CD4-positive, CD25-positive, alpha-beta regulatory T cell (primary cell): Measurements from ENCODE around the gene PSAP. TPM values are rescaled to one million over a fixed set of nuclear protein-coding genes. Genes with fewer than 3 reads are reported as not detected.
A peak's percentile ranks its signal among the peaks of the same experiment; 100 is the strongest.
"Not testable (repeated sequence)": the region's sequence is repeated elsewhere in the genome, so short reads cannot be mapped to it uniquely, and the experiment has no call there.

Experiments
- ATAC-seq, 2 donors: fragments of 150-1000 bp; cut with Tn5 transposase; one replicate each; pipeline ENCODE4 v1.10.0; 2021; ENCODE audit warnings: low read depth in 2 of 2, moderate number of reproducible peaks in 2 of 2, moderate library complexity in 1 of 2
- DNase-seq, 3 donors: peaks; one replicate each; pipeline versions ENCODE4 v3.0.0 to v3.0.0-alpha.2; 2012 to 2022; ENCODE audit warnings: mixed read lengths in 1 of 3
- H3K27ac ChIP-seq: one replicate; pipeline ENCODE4 v1.7.0; 2013; ENCODE audit warnings: mild to moderate bottlenecking, low read length; ENCODE audit not compliant: insufficient read depth, poor library complexity, severe bottlenecking
- H3K27me3 ChIP-seq: one replicate; pipeline ENCODE4 v1.7.0; 2013; ENCODE audit warnings: low read length; ENCODE audit not compliant: control insufficient read depth, insufficient read depth
- H3K36me3 ChIP-seq: one replicate; pipeline ENCODE4 v1.7.0; 2013; ENCODE audit warnings: mild to moderate bottlenecking, low read length, moderate library complexity; ENCODE audit not compliant: control insufficient read depth, insufficient read depth
- H3K4me1 ChIP-seq: 2 replicates; pipeline ENCODE4 v1.7.0; 2013; ENCODE audit warnings: mild to moderate bottlenecking, low read length; ENCODE audit not compliant: insufficient read depth, control insufficient read depth, poor library complexity, severe bottlenecking
- H3K4me3 ChIP-seq: one replicate; pipeline ENCODE4 v1.7.0; 2013; ENCODE audit warnings: low read depth, mild to moderate bottlenecking, low read length, moderate library complexity
- H3K9me3 ChIP-seq, 2 experiments: 1 replicate in 1 of 2; 2 replicates in 1 of 2; pipeline ENCODE4 v1.7.0; 2013; ENCODE audit warnings: low read length in 2 of 2, mild to moderate bottlenecking in 1 of 2, moderate library complexity in 1 of 2; ENCODE audit not compliant: control insufficient read depth in 2 of 2
- H3K27ac Mint-ChIP-seq, 3 donors: one replicate each; pipeline ENCODE4 v1.8.0; 2020 to 2022; ENCODE audit warnings: mild to moderate bottlenecking in 3 of 3, mixed read lengths in 3 of 3, moderate library complexity in 2 of 3
- H3K27me3 Mint-ChIP-seq: one replicate; pipeline ENCODE4 v1.8.0; 2022; ENCODE audit warnings: mild to moderate bottlenecking, mixed read lengths
- H3K36me3 Mint-ChIP-seq: one replicate; pipeline ENCODE4 v1.8.0; 2020; ENCODE audit warnings: mixed read lengths
- H3K4me1 Mint-ChIP-seq, 4 donors: one replicate each; pipeline ENCODE4 v1.8.0; 2020 to 2022; ENCODE audit warnings: mixed read lengths in 4 of 4, mild to moderate bottlenecking in 1 of 4
- H3K4me3 Mint-ChIP-seq, 4 donors: one replicate each; pipeline ENCODE4 v1.8.0; 2020 to 2022; ENCODE audit warnings: mild to moderate bottlenecking in 4 of 4, mixed read lengths in 4 of 4, moderate library complexity in 3 of 4
- H3K9me3 Mint-ChIP-seq, 7 donors: one replicate each; pipeline ENCODE4 v1.8.0; 2020 to 2022; ENCODE audit warnings: mixed read lengths in 7 of 7, mild to moderate bottlenecking in 3 of 7, moderate library complexity in 2 of 7
- polyA plus RNA-seq, 4 donors: library from polyadenylated mRNA; unstranded; fragments of 300-500 nt; fragmentation: Illumina TruSeq; gene quantifications; one replicate each; pipeline ENCODE4 v1.2.3, GENCODE V29; 2021
- total RNA-seq: library from RNA; stranded (reverse); gene quantifications from one replicate; pipeline ENCODE4 v1.2.3, GENCODE V29; 2022

PSAP gene
- total and polyA plus RNA-seq, 5 donors from 2014 or later = 186 to 560 (median 530) TPM

DNA sequence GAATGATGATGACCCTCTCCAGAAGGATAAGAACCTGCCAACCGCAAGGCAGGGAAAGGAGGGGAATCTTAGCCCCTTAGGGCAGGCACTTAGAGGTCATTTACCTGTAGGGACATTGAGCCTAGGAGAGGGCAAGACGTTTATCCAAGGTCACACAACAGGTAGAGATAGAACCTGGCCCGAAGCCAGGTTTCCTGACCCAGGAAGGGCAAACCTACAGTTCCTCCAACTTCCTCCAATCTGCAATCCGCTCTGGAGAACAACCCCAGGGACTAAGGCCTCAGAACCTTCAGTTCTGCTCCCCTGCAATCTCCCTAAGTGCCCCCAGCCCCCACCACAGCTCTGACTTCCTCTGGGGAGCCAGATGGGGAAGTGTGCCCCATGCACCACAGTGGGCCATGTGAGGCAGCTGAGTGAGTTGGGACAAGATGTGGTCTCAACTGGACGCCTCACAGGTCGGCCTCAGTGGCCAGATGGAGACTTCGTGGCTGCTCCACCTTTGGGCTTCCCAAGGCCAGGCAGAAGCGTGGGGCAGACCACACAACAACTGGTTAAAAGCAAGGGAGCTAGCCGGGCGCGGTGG, 1.4 kb upstream of the PSAP start:
- H3K27ac Mint-ChIP-seq = no peak overlapping the region
- peaks cover 13 to 43% (median 33%) of the 10 kb centered on the region in 4 donors for H3K4me1 Mint-ChIP-seq
- peaks cover 38% of the 10 kb centered on the region for H3K4me1 ChIP-seq
- DNase-seq (no peak), ATAC-seq (no peak)
- H3K27me3 Mint-ChIP-seq = peaks cover 8% of the 10 kb centered on the region
- peaks cover 0 to 1% (median 0%) of the 10 kb centered on the region in 7 donors for H3K9me3 Mint-ChIP-seq
- no peaks in the 10 kb centered on the region for H3K36me3 ChIP-seq
- no peaks in the 10 kb centered on the region for H3K27me3 ChIP-seq
- no peak overlapping the region for H3K27ac ChIP-seq
- H3K9me3 ChIP-seq = no peaks in the 10 kb centered on the region
- no peak overlapping the region for H3K4me3 ChIP-seq
- peak overlapping the region in 3 of 4 donors; percentile 72 to 98 (median 98) for H3K4me3 Mint-ChIP-seq
- no peaks in the 10 kb centered on the region for H3K36me3 Mint-ChIP-seq

DNA sequence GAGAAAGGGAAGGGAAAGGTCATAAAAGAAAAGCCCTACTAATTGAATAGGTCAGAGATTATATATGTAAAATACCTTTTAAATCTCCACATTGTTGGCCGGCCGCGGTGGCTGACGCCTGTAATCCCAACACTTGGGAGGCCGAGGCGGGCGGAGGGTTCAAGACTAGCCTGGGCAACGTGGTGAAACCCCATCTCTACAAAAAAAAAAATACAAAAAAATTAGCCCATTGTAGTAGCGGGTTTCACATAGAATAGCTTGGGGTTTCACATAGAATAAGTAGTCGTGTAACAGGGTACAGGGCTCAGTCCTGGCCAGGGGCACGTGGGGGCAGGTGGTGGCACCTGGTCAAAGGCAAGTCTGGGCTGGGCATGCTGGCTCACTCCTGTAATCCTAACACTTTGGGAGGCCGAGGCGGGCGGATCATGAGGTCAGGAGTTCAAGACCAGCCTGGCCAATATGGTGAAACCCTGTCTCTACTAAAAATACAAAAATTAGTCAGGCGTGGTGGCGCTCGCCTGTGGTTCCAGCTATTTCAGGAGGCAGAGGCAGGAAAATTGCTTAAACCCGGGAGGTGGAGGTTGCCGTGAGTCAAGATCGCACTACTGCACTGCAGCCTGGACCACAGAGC, 529 bp upstream of the PSAP start:
- DNase-seq, H3K36me3 Mint-ChIP-seq, H3K9me3 ChIP-seq, H3K36me3 ChIP-seq, H3K27ac ChIP-seq, H3K9me3 Mint-ChIP-seq, ATAC-seq, H3K27me3 ChIP-seq, H3K27me3 Mint-ChIP-seq: not testable (repeated sequence)
- H3K27ac Mint-ChIP-seq = peak overlapping the region; percentile 72 to 96 (median 83)
- Histone ChIP-seq H3K4me3 (peak overlapping the region; percentile 95), H3K4me1 (peaks cover 38% of the 10 kb centered on the region)
- H3K4me3 Mint-ChIP-seq = peak overlapping the region; percentile 95 to 98 (median 98)
- peaks cover 9 to 51% (median 37%) of the 10 kb centered on the region in 4 donors for H3K4me1 Mint-ChIP-seq

DNA sequence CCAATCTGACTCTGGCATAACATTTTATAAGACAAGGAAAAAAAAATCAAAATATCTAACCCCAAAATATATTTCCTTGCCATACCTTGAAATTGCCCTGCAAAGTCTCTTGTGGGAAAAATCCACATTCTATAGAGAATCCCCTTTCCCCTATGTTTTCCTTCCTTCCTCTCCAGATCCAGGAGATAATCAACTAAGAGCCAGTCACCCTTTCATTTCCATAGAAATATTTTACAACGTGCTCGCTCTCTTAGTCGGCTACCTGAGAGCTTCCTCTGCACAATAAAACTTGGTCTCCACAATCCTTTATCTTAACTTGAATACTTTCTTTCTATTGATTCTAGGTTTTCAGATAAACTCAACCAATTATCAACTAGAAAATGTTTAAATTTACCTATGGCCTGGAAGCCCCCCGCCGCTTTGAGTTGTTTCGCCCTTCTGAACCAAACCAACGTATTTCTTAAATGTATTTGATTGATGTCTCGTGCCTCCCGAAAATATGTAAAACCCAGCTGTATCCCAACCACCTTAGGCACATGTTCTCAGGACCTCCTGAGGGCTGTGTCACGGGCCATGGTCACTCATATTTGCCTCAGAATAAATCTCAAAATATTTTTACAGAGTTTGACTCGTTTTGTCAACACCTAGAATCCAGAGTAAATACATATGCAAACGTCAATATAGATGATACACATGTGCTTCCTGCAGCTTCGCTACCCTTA, 869 bp downstream of the PSAP start:
- Mint-ChIP-seq H3K27me3 (peaks cover 8% of the 10 kb centered on the region), H3K27ac (peak overlapping the region; percentile 75 to 96 (median 83)), H3K4me1 (peaks cover 10 to 61% (median 45%) of the 10 kb centered on the region in 4 donors), H3K9me3 (peaks cover 0 to 1% (median 0%) of the 10 kb centered on the region in 7 donors), H3K4me3 (peak overlapping the region; percentile 95 to 98 (median 98)), H3K36me3 (no peaks in the 10 kb centered on the region)
- H3K4me3 ChIP-seq = peak overlapping the region; percentile 95
- peaks cover 38% of the 10 kb centered on the region for H3K4me1 ChIP-seq
- H3K36me3 ChIP-seq = peaks cover 4% of the 10 kb centered on the region
- DNase-seq = peak in 1 of 3 donors; percentile 6
- H3K27me3 ChIP-seq = no peaks in the 10 kb centered on the region
- H3K9me3 ChIP-seq = no peaks in the 10 kb centered on the region
- no peak for ATAC-seq
- H3K27ac ChIP-seq = peak overlapping the region; percentile 67

DNA sequence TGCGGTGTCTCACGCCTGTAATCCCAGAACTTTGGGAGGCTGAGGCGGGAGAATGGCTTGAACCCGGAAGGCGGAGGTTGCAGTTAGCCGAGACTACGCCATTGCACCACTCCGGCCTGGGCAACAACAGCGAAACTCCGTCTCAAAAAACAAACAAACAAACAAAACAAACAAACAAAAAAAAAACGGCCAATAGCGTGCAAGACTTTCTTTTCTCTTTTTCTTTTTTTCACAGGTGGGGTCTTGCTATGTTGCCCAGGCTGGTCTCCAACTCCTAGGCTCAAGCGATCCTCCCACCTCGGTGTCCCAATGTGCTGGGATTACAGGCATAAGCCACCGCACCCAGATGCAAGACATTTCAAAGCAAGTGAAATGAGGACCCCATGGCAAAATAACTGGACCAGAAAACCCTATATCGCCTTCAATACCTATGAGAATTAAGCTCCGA, 1.6 kb downstream of the PSAP start:
- H3K36me3 ChIP-seq = peaks cover 4% of the 10 kb centered on the region
- H3K27me3 Mint-ChIP-seq = peaks cover 8% of the 10 kb centered on the region
- H3K9me3 ChIP-seq = no peaks in the 10 kb centered on the region
- H3K36me3 Mint-ChIP-seq = no peaks in the 10 kb centered on the region
- ATAC-seq (no peak), DNase-seq (no peak)
- no peaks in the 10 kb centered on the region for H3K27me3 ChIP-seq
- H3K27ac ChIP-seq = no peak overlapping the region
- peak overlapping the region in 1 of 3 donors; percentile 65 for H3K27ac Mint-ChIP-seq
- peaks cover 0 to 1% (median 0%) of the 10 kb centered on the region in 7 donors for H3K9me3 Mint-ChIP-seq
- peaks cover 15 to 66% (median 47%) of the 10 kb centered on the region in 4 donors for H3K4me1 Mint-ChIP-seq
- H3K4me3 Mint-ChIP-seq = peak overlapping the region; percentile 95 to 98 (median 98)
- H3K4me3 ChIP-seq = peak overlapping the region; percentile 95
- H3K4me1 ChIP-seq = peaks cover 38% of the 10 kb centered on the region

DNA sequence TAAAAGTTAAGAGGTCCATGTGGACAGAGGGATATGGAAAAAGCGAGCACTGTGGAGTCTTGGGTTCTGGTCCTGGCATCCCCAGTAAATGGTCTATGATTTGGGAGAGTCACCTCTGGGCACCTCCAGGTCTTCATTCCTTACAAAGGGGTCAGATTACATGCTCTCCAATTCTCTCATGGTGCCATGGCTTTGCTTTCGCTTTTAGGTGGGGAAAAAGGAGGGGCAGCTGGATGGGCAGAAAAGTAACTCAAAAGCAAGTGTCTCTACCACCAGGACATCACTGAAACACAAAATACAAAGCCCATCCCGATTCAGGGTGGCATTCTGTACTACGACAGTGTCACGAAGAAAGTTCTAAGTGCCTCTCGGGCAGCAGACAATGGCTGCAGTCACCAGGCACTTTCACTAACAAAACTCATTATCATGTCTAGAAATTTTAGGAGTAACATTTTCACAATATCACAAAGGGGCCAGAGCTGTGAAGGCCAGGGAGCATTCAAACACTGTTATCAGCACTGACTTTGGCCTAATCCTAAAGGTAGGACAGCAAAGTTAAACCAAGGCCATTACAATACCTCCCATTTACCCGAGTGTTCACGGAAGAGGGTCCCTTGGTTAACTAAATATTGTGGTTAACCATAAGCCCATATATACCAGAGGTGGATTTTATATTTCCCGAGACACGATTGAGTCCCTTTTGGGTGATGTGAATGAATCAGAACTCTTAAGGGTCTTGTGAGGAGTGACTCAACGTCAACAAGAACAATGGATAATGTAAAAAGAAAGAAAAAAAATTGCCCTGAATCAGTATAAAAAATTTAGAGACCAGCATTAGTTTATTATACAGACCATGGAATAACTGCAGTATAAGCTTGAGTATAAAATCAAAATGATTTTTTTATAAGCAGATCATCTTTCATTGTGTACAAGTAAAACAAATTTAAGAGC, 2.5 kb downstream of the PSAP start:
- ATAC-seq (no peak), DNase-seq (no peak)
- Histone ChIP-seq H3K4me1 (peaks cover 38% of the 10 kb centered on the region), H3K9me3 (no peaks in the 10 kb centered on the region), H3K27me3 (no peaks in the 10 kb centered on the region), H3K27ac (no peak overlapping the region), H3K36me3 (peaks cover 4% of the 10 kb centered on the region), H3K4me3 (peak overlapping the region; percentile 17)
- Mint-ChIP-seq H3K36me3 (no peaks in the 10 kb centered on the region), H3K27ac (peak overlapping the region in 1 of 3 donors; percentile 25), H3K9me3 (peaks cover 0 to 1% (median 0%) of the 10 kb centered on the region in 7 donors), H3K4me1 (peaks cover 20 to 74% (median 54%) of the 10 kb centered on the region in 4 donors), H3K27me3 (peaks cover 5% of the 10 kb centered on the region), H3K4me3 (peak overlapping the region; percentile 54 to 98 (median 70))

DNA sequence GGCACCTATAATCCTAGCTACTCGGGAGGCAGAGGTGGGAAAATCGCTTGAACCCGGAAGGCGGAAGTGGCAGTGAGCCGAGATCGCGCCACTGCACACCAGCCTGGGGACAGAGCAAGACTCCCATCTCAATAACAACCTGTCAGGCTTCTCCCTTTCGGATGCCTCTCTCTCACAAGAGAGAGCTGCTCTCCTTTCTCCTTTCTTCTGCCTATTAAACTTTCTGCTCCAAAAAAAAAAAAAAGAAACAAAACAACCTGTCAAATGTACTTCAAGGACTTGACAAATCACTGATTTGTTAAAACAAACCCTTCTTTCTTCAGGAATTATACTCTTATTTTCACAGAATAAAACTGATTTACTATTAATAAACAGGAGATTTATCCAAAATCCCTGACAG, 3.6 kb downstream of the PSAP start:
- Mint-ChIP-seq H3K4me1 (peaks cover 20 to 85% (median 63%) of the 10 kb centered on the region in 4 donors), H3K4me3 (peak overlapping the region in 2 of 4 donors; percentile 22 to 98), H3K27ac (no peak overlapping the region), H3K9me3 (peaks cover 0 to 1% (median 0%) of the 10 kb centered on the region in 7 donors), H3K27me3 (peaks cover 5% of the 10 kb centered on the region), H3K36me3 (no peaks in the 10 kb centered on the region)
- H3K4me1 ChIP-seq = peaks cover 38% of the 10 kb centered on the region
- no peaks in the 10 kb centered on the region for H3K9me3 ChIP-seq
- DNase-seq (no peak), ATAC-seq (no peak)
- H3K27ac ChIP-seq = no peak overlapping the region
- H3K36me3 ChIP-seq = peaks cover 4% of the 10 kb centered on the region
- H3K4me3 ChIP-seq = no peak overlapping the region
- no peaks in the 10 kb centered on the region for H3K27me3 ChIP-seq

DNA sequence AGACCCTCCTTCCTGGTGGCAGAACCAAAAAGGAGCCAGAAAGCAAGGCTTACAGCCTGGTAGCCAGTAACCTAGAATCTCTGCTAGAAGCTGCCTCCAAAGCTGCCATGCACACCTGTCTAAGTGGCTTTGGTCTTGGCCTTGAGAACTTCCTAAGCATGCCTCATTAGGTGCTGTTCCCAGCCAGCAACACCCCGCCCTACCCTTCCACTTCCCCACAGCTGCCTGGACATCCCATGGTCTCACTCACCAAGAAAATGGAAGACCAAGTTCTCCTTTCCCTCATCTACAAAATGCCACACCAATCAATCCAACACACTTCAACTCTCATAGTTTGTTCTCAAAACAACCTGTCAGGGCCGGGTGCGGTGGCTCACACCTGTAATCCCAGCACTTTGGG, 4.2 kb downstream of the PSAP start:
- H3K4me3 Mint-ChIP-seq = peak overlapping the region in 1 of 4 donors; percentile 64
- peaks cover 20 to 86% (median 62%) of the 10 kb centered on the region in 4 donors for H3K4me1 Mint-ChIP-seq
- Histone ChIP-seq H3K27ac (no peak overlapping the region), H3K4me1 (peaks cover 38% of the 10 kb centered on the region), H3K27me3 (no peaks in the 10 kb centered on the region), H3K36me3 (peaks cover 4% of the 10 kb centered on the region), H3K9me3 (no peaks in the 10 kb centered on the region), H3K4me3 (no peak overlapping the region)
- peaks cover 5% of the 10 kb centered on the region for H3K27me3 Mint-ChIP-seq
- DNase-seq (no peak), ATAC-seq (no peak)
- peak overlapping the region in 2 of 3 donors; percentile 1 to 95 for H3K27ac Mint-ChIP-seq
- no peaks in the 10 kb centered on the region for H3K36me3 Mint-ChIP-seq
- peaks cover 0 to 1% (median 0%) of the 10 kb centered on the region in 7 donors for H3K9me3 Mint-ChIP-seq
